ENCODE measurements around the gene RTL10.

The RTL10 gene

DNA sequence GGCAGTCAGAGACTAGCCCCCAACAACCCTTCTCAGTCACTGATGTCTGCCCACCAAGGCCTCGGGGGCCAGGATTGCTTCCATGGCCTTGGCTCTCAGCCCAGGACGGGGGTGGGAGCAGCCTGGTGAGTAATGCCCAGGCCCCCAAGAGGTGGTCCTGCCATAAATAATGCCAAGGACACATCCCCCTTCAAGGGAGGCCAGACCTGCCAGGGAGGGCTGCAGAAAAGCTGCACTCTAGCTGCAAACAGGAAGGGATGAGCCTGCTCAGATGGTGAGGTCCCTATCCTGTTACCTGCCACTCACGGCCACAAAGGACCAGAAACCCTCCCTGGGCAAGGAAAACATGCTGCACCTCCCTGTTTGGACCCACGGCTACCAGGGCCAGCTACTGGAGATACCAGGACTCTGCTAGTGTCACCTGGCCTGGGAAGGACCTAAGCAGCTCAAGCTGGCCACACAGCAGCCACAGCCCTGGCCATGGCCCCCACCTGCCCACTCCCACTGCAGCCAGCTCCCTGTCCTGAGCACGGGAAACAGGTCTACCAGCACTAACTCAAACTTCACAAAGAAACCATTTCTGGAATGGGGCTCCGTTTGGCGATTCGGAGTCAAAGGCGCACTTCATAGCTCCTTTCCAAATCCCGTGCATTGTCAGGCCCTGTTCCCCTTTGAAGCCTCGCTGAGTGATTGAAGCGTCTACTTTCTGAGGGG is 12.1 kb downstream of the RTL10 start:
- H3K36me3 ChIP-seq (replicated peaks), result peaks cover 5% of the 10 kb centered on the region
- TF ChIP-seq, protein P1, sequence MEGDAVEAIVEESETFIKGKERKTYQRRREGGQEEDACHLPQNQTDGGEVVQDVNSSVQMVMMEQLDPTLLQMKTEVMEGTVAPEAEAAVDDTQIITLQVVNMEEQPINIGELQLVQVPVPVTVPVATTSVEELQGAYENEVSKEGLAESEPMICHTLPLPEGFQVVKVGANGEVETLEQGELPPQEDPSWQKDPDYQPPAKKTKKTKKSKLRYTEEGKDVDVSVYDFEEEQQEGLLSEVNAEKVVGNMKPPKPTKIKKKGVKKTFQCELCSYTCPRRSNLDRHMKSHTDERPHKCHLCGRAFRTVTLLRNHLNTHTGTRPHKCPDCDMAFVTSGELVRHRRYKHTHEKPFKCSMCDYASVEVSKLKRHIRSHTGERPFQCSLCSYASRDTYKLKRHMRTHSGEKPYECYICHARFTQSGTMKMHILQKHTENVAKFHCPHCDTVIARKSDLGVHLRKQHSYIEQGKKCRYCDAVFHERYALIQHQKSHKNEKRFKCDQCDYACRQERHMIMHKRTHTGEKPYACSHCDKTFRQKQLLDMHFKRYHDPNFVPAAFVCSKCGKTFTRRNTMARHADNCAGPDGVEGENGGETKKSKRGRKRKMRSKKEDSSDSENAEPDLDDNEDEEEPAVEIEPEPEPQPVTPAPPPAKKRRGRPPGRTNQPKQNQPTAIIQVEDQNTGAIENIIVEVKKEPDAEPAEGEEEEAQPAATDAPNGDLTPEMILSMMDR (IDR thresholded peaks at IDR 0.05; ENCODE audit: low read depth, low read length, missing control alignments), result no peak
- no peak overlapping the region for H3K4me3 ChIP-seq (ENCODE audit: low read depth, low read length)
- in situ Hi-C loops (cut with HindIII; ENCODE audit: low pct_ligation_motif_present, low sequenced_read_pairs), result no loop called here
- H3K27ac ChIP-seq, result no peak overlapping the region
- no peak for DNase-seq
- H3K27me3 ChIP-seq (replicated peaks), result no peaks in the 10 kb centered on the region

DNA sequence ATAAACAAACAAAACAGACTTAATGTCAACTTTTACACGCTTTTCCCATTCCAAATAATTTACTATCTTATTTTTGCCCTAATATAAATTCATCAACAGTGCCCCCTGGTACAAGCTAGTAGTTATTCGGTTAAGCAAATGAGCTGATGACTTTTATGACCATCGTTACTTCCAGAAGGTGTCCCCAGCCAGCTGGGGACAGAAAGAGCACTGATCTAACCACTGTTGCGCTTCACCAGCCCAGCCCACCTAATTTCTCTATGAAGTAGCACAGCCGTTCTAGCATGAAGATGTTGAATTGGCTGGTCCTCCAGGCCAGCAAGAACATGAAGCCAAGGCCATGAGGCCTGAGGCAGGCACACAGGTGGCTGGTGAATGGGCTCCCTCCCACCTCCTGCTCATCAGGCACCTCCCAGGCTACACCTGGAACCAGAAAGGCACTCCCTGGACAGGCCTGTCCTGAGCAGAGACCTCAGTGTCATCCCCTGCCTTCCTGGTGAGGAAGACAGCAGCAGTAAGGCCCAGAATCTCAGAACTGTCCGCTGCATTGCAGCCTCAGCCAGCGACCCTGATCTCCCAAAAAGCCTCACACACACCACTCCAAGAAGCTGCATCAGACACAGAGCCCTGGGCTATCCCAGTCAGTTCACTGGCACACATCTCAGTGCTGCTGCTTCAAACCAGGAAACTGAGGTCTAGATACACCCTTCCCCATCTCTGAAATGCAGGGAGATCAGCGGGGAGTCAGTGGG is 12.9 kb downstream of the RTL10 start:
- Histone ChIP-seq H3K27ac (no peak overlapping the region), H3K27me3 (replicated peaks) (no peaks in the 10 kb centered on the region), H3K4me3 (ENCODE audit: low read depth, low read length) (no peak overlapping the region), H3K36me3 (replicated peaks) (peaks cover 1% of the 10 kb centered on the region)
- TF ChIP-seq, protein P1 (IDR thresholded peaks at IDR 0.05; ENCODE audit: low read depth, low read length, missing control alignments), result no peak
- in situ Hi-C loops (cut with HindIII; ENCODE audit: low pct_ligation_motif_present, low sequenced_read_pairs), result no loop called here
- DNase-seq, result no peak

DNA sequence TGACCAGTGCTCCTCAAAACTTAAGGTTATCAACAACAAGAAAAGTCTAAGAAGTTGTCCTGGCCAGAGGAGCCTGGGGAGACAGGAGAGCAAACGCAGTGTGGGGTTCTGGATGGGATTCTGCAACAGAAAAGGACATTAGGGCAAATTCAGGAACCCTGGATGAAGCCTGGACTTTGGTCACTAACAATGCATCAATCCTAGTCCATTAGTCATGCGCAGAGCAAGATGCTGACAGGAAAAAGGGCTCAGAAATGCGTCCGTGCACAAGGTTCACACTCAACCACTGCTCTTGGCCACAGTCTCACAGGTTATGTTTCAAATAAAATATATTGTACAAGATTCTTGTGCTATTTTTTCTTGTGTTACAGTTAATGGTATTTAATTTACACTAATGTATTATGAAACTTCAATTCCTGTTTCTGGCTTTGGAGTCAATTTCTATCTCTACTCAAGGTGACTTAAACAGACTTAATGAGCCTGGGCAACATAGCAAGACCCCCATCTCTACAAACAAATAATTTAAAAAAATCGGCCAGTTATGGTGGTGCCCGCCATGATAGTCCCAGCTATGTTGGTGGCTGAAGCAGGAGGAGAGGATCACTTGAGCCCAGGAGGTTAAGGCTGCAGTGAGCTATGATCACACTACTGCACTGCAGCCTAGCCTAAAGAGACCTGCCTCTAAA is 13.6 kb downstream of the RTL10 start:
- TF ChIP-seq, protein P1 (IDR thresholded peaks at IDR 0.05; ENCODE audit: low read depth, low read length, missing control alignments), result no peak
- DNase-seq, result no peak
- Histone ChIP-seq H3K36me3 (replicated peaks) (no peaks in the 10 kb centered on the region), H3K27ac (no peak overlapping the region), H3K27me3 (replicated peaks) (no peaks in the 10 kb centered on the region), H3K4me3 (ENCODE audit: low read depth, low read length) (no peak overlapping the region)
- in situ Hi-C loops (cut with HindIII; ENCODE audit: low pct_ligation_motif_present, low sequenced_read_pairs), result no loop called here

GRCh38 chr22:19840059-19840458 is 14.6 kb downstream of the RTL10 start:
- H3K36me3 ChIP-seq (replicated peaks), result no peaks in the 10 kb centered on the region
- in situ Hi-C loops (cut with HindIII; ENCODE audit: low pct_ligation_motif_present, low sequenced_read_pairs), result no loop called here
- no peaks in the 10 kb centered on the region for H3K27me3 ChIP-seq (replicated peaks)
- TF ChIP-seq, protein P1 (IDR thresholded peaks at IDR 0.05; ENCODE audit: low read depth, low read length, missing control alignments), result no peak
- H3K27ac ChIP-seq, result no peak overlapping the region
- DNase-seq, result no peak
- no peak overlapping the region for H3K4me3 ChIP-seq (ENCODE audit: low read depth, low read length)

- in situ Hi-C loops (cut with HindIII; ENCODE audit: low pct_ligation_motif_present, low sequenced_read_pairs), result no loop called here
- Histone ChIP-seq H3K4me3 (ENCODE audit: low read depth, low read length) (no peak overlapping the region), H3K27ac (no peak overlapping the region), H3K27me3 (replicated peaks) (no peaks in the 10 kb centered on the region), H3K36me3 (replicated peaks) (no peaks in the 10 kb centered on the region)
- TF ChIP-seq, protein P1 (IDR thresholded peaks at IDR 0.05; ENCODE audit: low read depth, low read length, missing control alignments), result no peak
- no peak for DNase-seq
These were observed 16.8 kb downstream of the RTL10 start for GRCh38 chr22:19837915-19838314.

Measured in brain microvascular endothelial cell (primary cell).